ENCODE results near the gene CD19.

Gene CD19

GRCh38 chr16:28903344-28904042, 28.3 kb upstream of the CD19 start:
- Histone ChIP-seq H3K36me3 (peaks cover 40 to 58% (median 44%) of the 10 kb centered on the region in 11 experiments), H3K27ac (peak overlapping the region in 9 of 11 experiments; percentile 14 to 82 (median 73); a peak in 17 of 22 replicates), H4K20me1 (peaks cover 0 to 22% (median 0%) of the 10 kb centered on the region in 11 experiments; a peak in 3 of 22 replicates), H3K9me3 (replicated peaks in 1 of 11) (no peaks in the 10 kb centered on the region), H3K4me2 (peak overlapping the region; percentile 64 to 89 (median 82)), H3K9ac (peak overlapping the region in 10 of 11 experiments; percentile 24 to 75 (median 59); a peak in 15 of 22 replicates), H3K4me1 (peaks cover 17 to 69% (median 57%) of the 10 kb centered on the region in 10 experiments), H3K4me3 (peak overlapping the region in 6 of 10 experiments; percentile 9 to 49 (median 46); a peak in 6 of 20 replicates), H3K27me3 (no peaks in the 10 kb centered on the region)
- no peak for TF ChIP-seq Cebpa-rat (IDR thresholded peaks at IDR 0.05)

GRCh38 chr16:28904363-28904762, 27.4 kb upstream of the CD19 start:
- no peaks in the 10 kb centered on the region for H3K27me3 ChIP-seq
- H3K4me1 ChIP-seq, result peaks cover 17 to 77% (median 62%) of the 10 kb centered on the region in 10 experiments
- H3K9me3 ChIP-seq (replicated peaks in 1 of 11), result no peaks in the 10 kb centered on the region
- peak overlapping the region in 8 of 11 experiments; percentile 76 to 89 (median 84); a peak in 12 of 22 replicates for H3K4me2 ChIP-seq
- TF ChIP-seq Cebpa-rat (IDR thresholded peaks at IDR 0.05), result no peak
- peak overlapping the region in 5 of 11 experiments; percentile 3 to 80 (median 49); a peak in 6 of 22 replicates for H3K27ac ChIP-seq
- peaks cover 0 to 22% (median 0%) of the 10 kb centered on the region in 11 experiments; a peak in 3 of 22 replicates for H4K20me1 ChIP-seq
- H3K4me3 ChIP-seq, result no peak overlapping the region
- peaks cover 48 to 60% (median 50%) of the 10 kb centered on the region in 11 experiments for H3K36me3 ChIP-seq
- peak overlapping the region in 6 of 11 experiments; percentile 16 to 75 (median 40); a peak in 8 of 22 replicates for H3K9ac ChIP-seq

- Histone ChIP-seq H4K20me1 (peaks cover 0 to 22% (median 0%) of the 10 kb centered on the region in 11 experiments; a peak in 3 of 22 replicates), H3K9me3 (replicated peaks in 1 of 11) (no peaks in the 10 kb centered on the region), H3K27ac (peak overlapping the region in 4 of 11 experiments; percentile 45 to 80 (median 50); a peak in 3 of 22 replicates), H3K9ac (peak overlapping the region in 4 of 11 experiments; percentile 34 to 75 (median 40); a peak in 5 of 22 replicates), H3K27me3 (no peaks in the 10 kb centered on the region), H3K4me3 (no peak overlapping the region), H3K36me3 (peaks cover 51 to 64% (median 54%) of the 10 kb centered on the region in 11 experiments), H3K4me1 (peaks cover 17 to 79% (median 62%) of the 10 kb centered on the region in 10 experiments), H3K4me2 (peak overlapping the region in 6 of 11 experiments; percentile 82 to 89 (median 84); a peak in 7 of 22 replicates)
- no peak for TF ChIP-seq Cebpa-rat (IDR thresholded peaks at IDR 0.05)
Observed at GRCh38 chr16:28904828-28905227, 26.9 kb upstream of the CD19 start.

- Histone ChIP-seq H3K4me3 (no peak overlapping the region), H3K9ac (peak overlapping the region in 1 of 11 experiments; percentile 34; a peak in 1 of 22 replicates), H3K27me3 (no peaks in the 10 kb centered on the region), H3K4me1 (peaks cover 17 to 79% (median 59%) of the 10 kb centered on the region in 10 experiments), H4K20me1 (peaks cover 0 to 22% (median 0%) of the 10 kb centered on the region in 11 experiments; a peak in 3 of 22 replicates), H3K9me3 (replicated peaks in 1 of 11) (no peaks in the 10 kb centered on the region), H3K36me3 (peaks cover 52 to 69% (median 58%) of the 10 kb centered on the region in 11 experiments), H3K4me2 (peak overlapping the region in 5 of 11 experiments; percentile 28 to 89 (median 82); a peak in 3 of 22 replicates), H3K27ac (peak overlapping the region in 3 of 11 experiments; percentile 45 to 80 (median 49); a peak in 2 of 22 replicates)
- no peak for TF ChIP-seq Cebpa-rat (IDR thresholded peaks at IDR 0.05)
Observed at GRCh38 chr16:28905229-28905754, 26.5 kb upstream of the CD19 start.

- 0 out of 22 replicates have a peak overlapping the region, but pooled peaks of 2 of the 11 experiments have one; percentile 8 to 27 for H3K9ac ChIP-seq
- TF ChIP-seq Cebpa-rat (IDR thresholded peaks at IDR 0.05), result no peak
Observed at GRCh38 chr16:28905800-28906372, 25.9 kb upstream of the CD19 start.

GRCh38 chr16:28910086-28911031, 21.4 kb upstream of the CD19 start:
- peaks cover 0 to 69% (median 36%) of the 10 kb centered on the region in 10 experiments; a peak in 15 of 20 replicates for H3K4me1 ChIP-seq
- peak overlapping the region in 6 of 11 experiments; percentile 3 to 51 (median 32); a peak in 7 of 22 replicates for H3K9ac ChIP-seq
- H4K20me1 ChIP-seq, result peaks cover 0 to 25% (median 0%) of the 10 kb centered on the region in 11 experiments; a peak in 3 of 22 replicates
- peak overlapping the region in 5 of 11 experiments; percentile 9 to 44 (median 32); a peak in 6 of 22 replicates for H3K4me2 ChIP-seq
- H3K9me3 ChIP-seq (replicated peaks in 1 of 11), result no peaks in the 10 kb centered on the region
- H3K4me3 ChIP-seq, result no peak overlapping the region
- no peak for TF ChIP-seq Cebpa-rat (IDR thresholded peaks at IDR 0.05)
- H3K27ac ChIP-seq, result peak overlapping the region in 5 of 11 experiments; percentile 18 to 84 (median 81); a peak in 7 of 22 replicates
- H3K27me3 ChIP-seq, result no peaks in the 10 kb centered on the region
- peaks cover 76 to 99% (median 93%) of the 10 kb centered on the region in 11 experiments for H3K36me3 ChIP-seq

More at GRCh38 chr16:28905800-28906372, 25.9 kb upstream of the CD19 start:
- no peak overlapping the region for H3K4me3 ChIP-seq
- H3K4me1 ChIP-seq, result peaks cover 17 to 79% (median 57%) of the 10 kb centered on the region in 10 experiments
- peaks cover 56 to 72% (median 64%) of the 10 kb centered on the region in 11 experiments for H3K36me3 ChIP-seq
- no peaks in the 10 kb centered on the region for H3K27me3 ChIP-seq
- no peaks in the 10 kb centered on the region for H3K9me3 ChIP-seq (replicated peaks in 1 of 11)
- H3K4me2 ChIP-seq, result 0 out of 22 replicates have a peak overlapping the region, but pooled peaks of 3 of the 11 experiments have one; percentile 15 to 28 (median 18)
- peak overlapping the region in 3 of 11 experiments; percentile 14 to 31 (median 17); a peak in 2 of 22 replicates for H3K27ac ChIP-seq
- peaks cover 0 to 22% (median 0%) of the 10 kb centered on the region in 11 experiments; a peak in 3 of 22 replicates for H4K20me1 ChIP-seq

GRCh38 chr16:28912558-28912957, 19.2 kb upstream of the CD19 start:
- Histone ChIP-seq H3K27me3 (no peaks in the 10 kb centered on the region), H3K9me3 (replicated peaks in 1 of 11) (no peaks in the 10 kb centered on the region), H3K4me1 (peaks cover 0 to 64% (median 36%) of the 10 kb centered on the region in 10 experiments; a peak in 15 of 20 replicates), H4K20me1 (peaks cover 0 to 9% (median 0%) of the 10 kb centered on the region in 11 experiments; a peak in 4 of 22 replicates), H3K36me3 (peaks cover 78 to 100% (median 94%) of the 10 kb centered on the region in 11 experiments), H3K9ac (peak overlapping the region in 9 of 11 experiments; percentile 7 to 75 (median 37); a peak in 14 of 22 replicates), H3K27ac (peak overlapping the region in 8 of 11 experiments; percentile 28 to 84 (median 66); a peak in 14 of 22 replicates), H3K4me3 (no peak overlapping the region), H3K4me2 (peak overlapping the region in 7 of 11 experiments; percentile 34 to 65 (median 53); a peak in 14 of 22 replicates)
- TF ChIP-seq Cebpa-rat (IDR thresholded peaks at IDR 0.05), result peak in 4 of 11 experiments; percentile 30 to 74 (median 48); a peak in 4 of 22 replicates
